ENCODE measurements around the gene RGS7BP. TPM values are rescaled to one million over a fixed set of nuclear protein-coding genes. Genes with fewer than 3 reads are reported as not detected.

The RGS7BP gene
- total RNA-seq = not detected in 2 replicates
- long read RNA-seq = 0 reads

DNA sequence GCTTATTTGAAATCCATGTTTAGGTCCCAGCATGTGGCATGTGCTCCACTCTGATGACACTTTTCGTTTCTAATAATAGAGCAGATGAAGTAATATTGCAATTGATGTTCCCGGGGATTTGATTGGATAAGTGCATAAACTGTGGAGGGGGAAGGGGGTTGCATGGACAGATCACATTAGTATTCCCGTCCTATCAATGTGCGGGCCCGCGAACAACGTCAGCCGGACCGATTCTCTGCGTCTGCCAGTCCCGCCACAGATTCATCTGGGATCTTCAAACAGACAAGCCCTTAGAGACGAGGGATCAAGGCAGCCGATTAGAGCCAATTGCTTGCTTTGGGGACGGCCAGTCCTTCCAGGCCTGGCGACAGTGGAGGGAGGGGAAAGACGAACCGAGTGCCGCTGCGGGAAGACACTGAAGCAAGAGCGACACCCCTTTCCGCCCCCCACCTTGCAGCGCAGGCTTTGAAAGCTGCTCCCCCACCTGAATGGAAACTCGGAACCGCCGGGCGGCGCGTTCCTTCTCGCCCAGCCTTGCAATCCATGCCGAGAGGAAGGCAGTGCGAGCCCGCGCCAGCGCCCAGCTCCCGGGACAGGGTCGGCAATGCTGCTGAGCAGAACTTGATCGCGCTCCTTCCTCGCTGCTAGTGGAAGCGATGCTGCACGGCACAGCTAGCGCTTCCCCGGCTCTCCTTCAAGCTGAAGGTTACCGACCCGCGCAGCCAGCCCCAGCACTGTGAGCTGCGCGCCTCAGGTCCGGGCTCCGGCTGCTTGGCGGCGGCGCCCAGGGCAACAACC is at the start of gene RGS7BP:
Gene RGS7BP (plus strand): TSS at position 247 of the 798 bp plus-strand sequence. CDS start 610 bp downstream, outside the sequence.
- Mint-ChIP-seq H3K27ac (ENCODE audit: unreplicated experiment) (no peak within 1 kb of the TSS), H3K36me3 (ENCODE audit: unreplicated experiment) (no peaks in the 10 kb centered on the region), H3K27me3 (ENCODE audit: unreplicated experiment) (peaks cover 72% of the 10 kb centered on the region), H3K4me1 (ENCODE audit: unreplicated experiment) (peaks cover 12% of the 10 kb centered on the region), H3K4me3 (ENCODE audit: unreplicated experiment) (peak within 1 kb of the TSS; percentile 70), H3K9me3 (ENCODE audit: unreplicated experiment) (no peaks in the 10 kb centered on the region)
- peak; percentile 86 for DNase-seq (ENCODE audit: extremely low spot score, unreplicated experiment)
- TF ChIP-seq, protein P1, sequence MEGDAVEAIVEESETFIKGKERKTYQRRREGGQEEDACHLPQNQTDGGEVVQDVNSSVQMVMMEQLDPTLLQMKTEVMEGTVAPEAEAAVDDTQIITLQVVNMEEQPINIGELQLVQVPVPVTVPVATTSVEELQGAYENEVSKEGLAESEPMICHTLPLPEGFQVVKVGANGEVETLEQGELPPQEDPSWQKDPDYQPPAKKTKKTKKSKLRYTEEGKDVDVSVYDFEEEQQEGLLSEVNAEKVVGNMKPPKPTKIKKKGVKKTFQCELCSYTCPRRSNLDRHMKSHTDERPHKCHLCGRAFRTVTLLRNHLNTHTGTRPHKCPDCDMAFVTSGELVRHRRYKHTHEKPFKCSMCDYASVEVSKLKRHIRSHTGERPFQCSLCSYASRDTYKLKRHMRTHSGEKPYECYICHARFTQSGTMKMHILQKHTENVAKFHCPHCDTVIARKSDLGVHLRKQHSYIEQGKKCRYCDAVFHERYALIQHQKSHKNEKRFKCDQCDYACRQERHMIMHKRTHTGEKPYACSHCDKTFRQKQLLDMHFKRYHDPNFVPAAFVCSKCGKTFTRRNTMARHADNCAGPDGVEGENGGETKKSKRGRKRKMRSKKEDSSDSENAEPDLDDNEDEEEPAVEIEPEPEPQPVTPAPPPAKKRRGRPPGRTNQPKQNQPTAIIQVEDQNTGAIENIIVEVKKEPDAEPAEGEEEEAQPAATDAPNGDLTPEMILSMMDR (IDR thresholded peaks at IDR 0.05) = no peak

DNA sequence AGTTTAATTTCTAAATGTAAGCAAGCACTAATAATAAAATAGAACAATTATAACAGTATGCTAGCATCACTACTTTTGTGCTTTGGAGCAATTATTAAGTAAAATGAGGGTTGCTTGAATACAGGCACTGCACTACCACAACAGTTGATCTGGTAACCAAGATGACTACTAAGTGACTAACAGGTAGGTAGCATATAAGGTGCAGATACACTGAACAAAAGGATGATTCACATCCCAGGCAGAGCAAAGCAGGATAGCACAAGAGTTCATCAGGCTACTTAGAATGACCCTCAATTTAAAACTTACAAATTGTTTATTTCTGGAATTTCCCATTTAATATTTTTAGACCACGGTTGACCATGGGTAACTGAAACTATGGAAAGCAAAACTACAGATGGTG is 48.0 kb upstream of the RGS7BP start:
- DNase-seq (ENCODE audit: extremely low spot score, unreplicated experiment) = no peak
- Mint-ChIP-seq H3K27ac (ENCODE audit: unreplicated experiment) (no peak overlapping the region), H3K9me3 (ENCODE audit: unreplicated experiment) (peaks cover under 1% of the 10 kb centered on the region), H3K4me3 (ENCODE audit: unreplicated experiment) (no peak overlapping the region), H3K4me1 (ENCODE audit: unreplicated experiment) (no peaks in the 10 kb centered on the region), H3K36me3 (ENCODE audit: unreplicated experiment) (no peaks in the 10 kb centered on the region), H3K27me3 (ENCODE audit: unreplicated experiment) (peaks cover 5% of the 10 kb centered on the region)
- TF ChIP-seq, protein P1 (IDR thresholded peaks at IDR 0.05) = no peak

DNA sequence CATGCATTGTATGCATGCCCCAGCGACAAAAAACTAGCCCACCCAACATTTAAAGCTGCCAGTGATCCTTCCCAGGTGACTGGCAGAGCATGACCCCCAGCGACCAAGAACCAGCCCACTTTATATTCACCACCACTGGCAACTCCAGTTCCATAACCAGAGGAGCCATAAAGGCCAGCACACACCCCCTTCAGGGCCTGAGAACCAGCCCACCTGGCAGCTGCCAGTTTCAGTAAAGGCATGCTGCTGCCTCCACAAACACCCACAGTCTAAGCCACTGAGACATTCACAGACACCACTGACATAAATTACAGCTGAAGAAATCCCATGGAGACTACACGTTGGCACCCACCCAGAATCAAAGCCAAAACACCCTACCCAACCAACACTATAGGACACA is 46.9 kb upstream of the RGS7BP start:
- Mint-ChIP-seq H3K27ac (ENCODE audit: unreplicated experiment) (no peak overlapping the region), H3K27me3 (ENCODE audit: unreplicated experiment) (peaks cover 5% of the 10 kb centered on the region), H3K36me3 (ENCODE audit: unreplicated experiment) (no peaks in the 10 kb centered on the region), H3K4me1 (ENCODE audit: unreplicated experiment) (no peaks in the 10 kb centered on the region), H3K4me3 (ENCODE audit: unreplicated experiment) (no peak overlapping the region), H3K9me3 (ENCODE audit: unreplicated experiment) (peaks cover 3% of the 10 kb centered on the region)
- TF ChIP-seq, protein P1 (IDR thresholded peaks at IDR 0.05) = no peak
- no peak for DNase-seq (ENCODE audit: extremely low spot score, unreplicated experiment)

DNA sequence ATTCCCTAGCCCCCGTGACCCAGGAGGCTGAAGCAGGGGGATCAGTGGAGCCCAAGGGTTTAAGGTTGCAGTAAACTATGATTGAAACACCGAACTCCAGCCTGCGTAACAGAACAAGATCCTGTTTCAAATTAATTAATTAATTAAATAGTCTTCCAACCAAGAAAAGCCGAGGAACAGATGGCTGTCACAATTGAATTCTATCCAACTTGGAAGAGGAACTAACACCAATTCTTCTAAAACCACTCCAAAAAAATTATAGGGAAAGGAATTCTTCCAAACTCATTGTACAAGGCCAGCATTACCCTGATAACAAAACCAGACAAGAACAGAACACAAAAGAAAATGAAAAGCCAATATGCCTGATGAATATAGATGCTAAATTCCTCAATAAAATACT is 43.4 kb upstream of the RGS7BP start:
- Mint-ChIP-seq H3K4me1 (ENCODE audit: unreplicated experiment) (no peaks in the 10 kb centered on the region), H3K27me3 (ENCODE audit: unreplicated experiment) (peaks cover 5% of the 10 kb centered on the region), H3K27ac (ENCODE audit: unreplicated experiment) (no peak overlapping the region), H3K4me3 (ENCODE audit: unreplicated experiment) (no peak overlapping the region), H3K36me3 (ENCODE audit: unreplicated experiment) (no peaks in the 10 kb centered on the region), H3K9me3 (ENCODE audit: unreplicated experiment) (peaks cover 3% of the 10 kb centered on the region)
- DNase-seq (ENCODE audit: extremely low spot score, unreplicated experiment) = no peak
- TF ChIP-seq, protein P1 (IDR thresholded peaks at IDR 0.05) = no peak

GRCh38 chr5:64486163-64486562 is 19.7 kb upstream of the RGS7BP start:
- no peak for DNase-seq (ENCODE audit: extremely low spot score, unreplicated experiment)
- TF ChIP-seq, protein P1 (IDR thresholded peaks at IDR 0.05) = no peak
- Mint-ChIP-seq H3K9me3 (ENCODE audit: unreplicated experiment) (no peaks in the 10 kb centered on the region), H3K4me1 (ENCODE audit: unreplicated experiment) (no peaks in the 10 kb centered on the region), H3K4me3 (ENCODE audit: unreplicated experiment) (no peak overlapping the region), H3K36me3 (ENCODE audit: unreplicated experiment) (no peaks in the 10 kb centered on the region), H3K27me3 (ENCODE audit: unreplicated experiment) (no peaks in the 10 kb centered on the region), H3K27ac (ENCODE audit: unreplicated experiment) (no peak overlapping the region)
